Memory B cell (primary cell): ENCODE data around the gene PDE6D.
A peak's percentile ranks its signal among the peaks of the same experiment; 100 is the strongest.
"Not testable (repeated sequence)": the region's sequence is repeated elsewhere in the genome, so short reads cannot be mapped to it uniquely, and the experiment has no call there.

Experiments
- ATAC-seq: fragments of 150-1000 bp; cut with Tn5 transposase; 2 replicates; pipeline ENCODE4 v1.10.0; 2021; ENCODE audit warnings: low read depth, mild to moderate bottlenecking, moderate library complexity
- DNase-seq, 2 donors: peaks; one replicate each; pipeline ENCODE4 v3.0.0; 2022; ENCODE audit warnings: low spot score in 2 of 2
- H3K27ac Mint-ChIP-seq: one replicate; pipeline ENCODE4 v1.8.0; 2022; ENCODE audit warnings: mild to moderate bottlenecking, moderate library complexity, mixed read lengths
- H3K27me3 Mint-ChIP-seq: one replicate; pipeline ENCODE4 v1.8.0; 2022; ENCODE audit warnings: mixed read lengths
- H3K36me3 Mint-ChIP-seq: one replicate; pipeline ENCODE4 v1.8.0; 2022; ENCODE audit warnings: mild to moderate bottlenecking, mixed read lengths
- H3K4me1 Mint-ChIP-seq: one replicate; pipeline ENCODE4 v1.8.0; 2022; ENCODE audit warnings: mixed read lengths
- H3K4me3 Mint-ChIP-seq: one replicate; pipeline ENCODE4 v1.8.0; 2022; ENCODE audit warnings: mild to moderate bottlenecking, moderate library complexity, mixed read lengths
- H3K9me3 Mint-ChIP-seq: one replicate; pipeline ENCODE4 v1.8.0; 2022; ENCODE audit warnings: mixed read lengths

PDE6D gene

GRCh38 chr2:231749016-231749415 lies 32.1 kb downstream of the PDE6D start:
- H3K27me3 Mint-ChIP-seq, DNase-seq, ATAC-seq, H3K9me3 Mint-ChIP-seq, H3K4me1 Mint-ChIP-seq, H3K36me3 Mint-ChIP-seq, H3K4me3 Mint-ChIP-seq, H3K27ac Mint-ChIP-seq: not testable (repeated sequence)

GRCh38 chr2:231748153-231748896 lies 32.8 kb downstream of the PDE6D start:
- ATAC-seq, H3K4me3 Mint-ChIP-seq, H3K27me3 Mint-ChIP-seq, DNase-seq, H3K9me3 Mint-ChIP-seq, H3K36me3 Mint-ChIP-seq, H3K4me1 Mint-ChIP-seq, H3K27ac Mint-ChIP-seq: not testable (repeated sequence)

- H3K27me3 Mint-ChIP-seq = no peaks in the 10 kb centered on the region
Observed at GRCh38 chr2:231745303-231746038, 35.6 kb downstream of the PDE6D start.

GRCh38 chr2:231743376-231744116 lies 37.5 kb downstream of the PDE6D start:
- no peak overlapping the region for H3K4me3 Mint-ChIP-seq

More at GRCh38 chr2:231745303-231746038, 35.6 kb downstream of the PDE6D start:
- H3K27ac Mint-ChIP-seq = no peak overlapping the region
- H3K9me3 Mint-ChIP-seq = no peaks in the 10 kb centered on the region
- no peak overlapping the region for H3K4me3 Mint-ChIP-seq
- ATAC-seq = no peak
- DNase-seq = no peak
- peaks cover 2% of the 10 kb centered on the region for H3K4me1 Mint-ChIP-seq
- H3K36me3 Mint-ChIP-seq = peaks cover 3% of the 10 kb centered on the region

GRCh38 chr2:231737761-231738160 lies 43.3 kb downstream of the PDE6D start:
- H3K27me3 Mint-ChIP-seq = no peaks in the 10 kb centered on the region
- H3K4me1 Mint-ChIP-seq = no peaks in the 10 kb centered on the region
- no peaks in the 10 kb centered on the region for H3K9me3 Mint-ChIP-seq
- no peak overlapping the region for H3K4me3 Mint-ChIP-seq
- H3K27ac Mint-ChIP-seq = no peak overlapping the region
- ATAC-seq = no peak
- DNase-seq = no peak
- peaks cover 18% of the 10 kb centered on the region for H3K36me3 Mint-ChIP-seq

More at GRCh38 chr2:231743376-231744116, 37.5 kb downstream of the PDE6D start:
- H3K36me3 Mint-ChIP-seq = peaks cover 10% of the 10 kb centered on the region
- H3K4me1 Mint-ChIP-seq = peaks cover 2% of the 10 kb centered on the region
- no peaks in the 10 kb centered on the region for H3K27me3 Mint-ChIP-seq
- no peaks in the 10 kb centered on the region for H3K9me3 Mint-ChIP-seq
- DNase-seq = no peak
- ATAC-seq = no peak
- no peak overlapping the region for H3K27ac Mint-ChIP-seq

- no peak for ATAC-seq
- Mint-ChIP-seq H3K4me3 (no peak overlapping the region), H3K9me3 (no peaks in the 10 kb centered on the region), H3K27ac (no peak overlapping the region), H3K4me1 (no peaks in the 10 kb centered on the region), H3K27me3 (no peaks in the 10 kb centered on the region), H3K36me3 (peaks cover 20% of the 10 kb centered on the region)
- DNase-seq = no peak
Observed at GRCh38 chr2:231732604-231733003, 48.5 kb downstream of the PDE6D start.

- ATAC-seq = no peak
- Mint-ChIP-seq H3K9me3 (no peaks in the 10 kb centered on the region), H3K4me3 (no peak overlapping the region)
Observed at GRCh38 chr2:231727621-231728020, 53.5 kb downstream of the PDE6D start.

GRCh38 chr2:231726276-231726675 lies 54.8 kb downstream of the PDE6D start:
- Mint-ChIP-seq H3K4me3 (no peak overlapping the region), H3K4me1 (peaks cover under 1% of the 10 kb centered on the region), H3K36me3 (peaks cover 3% of the 10 kb centered on the region), H3K27ac (no peak overlapping the region), H3K27me3 (no peaks in the 10 kb centered on the region), H3K9me3 (no peaks in the 10 kb centered on the region)
- DNase-seq = no peak
- ATAC-seq = no peak

More at GRCh38 chr2:231727621-231728020, 53.5 kb downstream of the PDE6D start:
- no peak for DNase-seq
- H3K36me3 Mint-ChIP-seq = peaks cover 10% of the 10 kb centered on the region
- no peaks in the 10 kb centered on the region for H3K4me1 Mint-ChIP-seq
- no peak overlapping the region for H3K27ac Mint-ChIP-seq
- H3K27me3 Mint-ChIP-seq = no peaks in the 10 kb centered on the region

GRCh38 chr2:231725476-231725875 lies 55.6 kb downstream of the PDE6D start:
- no peaks in the 10 kb centered on the region for H3K9me3 Mint-ChIP-seq
- H3K4me3 Mint-ChIP-seq = no peak overlapping the region
- H3K27ac Mint-ChIP-seq = no peak overlapping the region
- no peaks in the 10 kb centered on the region for H3K27me3 Mint-ChIP-seq
- DNase-seq (no peak), ATAC-seq (no peak)
- H3K4me1 Mint-ChIP-seq = peaks cover 8% of the 10 kb centered on the region
- peaks cover 3% of the 10 kb centered on the region for H3K36me3 Mint-ChIP-seq

- Mint-ChIP-seq H3K4me1 (peaks cover 8% of the 10 kb centered on the region), H3K27me3 (no peaks in the 10 kb centered on the region), H3K36me3 (no peaks in the 10 kb centered on the region), H3K4me3 (no peak overlapping the region), H3K9me3 (no peaks in the 10 kb centered on the region), H3K27ac (no peak overlapping the region)
- DNase-seq (no peak), ATAC-seq (no peak)
Observed at GRCh38 chr2:231722721-231723307, 58.3 kb downstream of the PDE6D start.

- Mint-ChIP-seq H3K27me3 (no peaks in the 10 kb centered on the region), H3K4me1 (peaks cover 13% of the 10 kb centered on the region), H3K4me3 (no peak overlapping the region), H3K9me3 (no peaks in the 10 kb centered on the region), H3K27ac (no peak overlapping the region), H3K36me3 (no peaks in the 10 kb centered on the region)
- ATAC-seq (peak; percentile 79), DNase-seq (no peak)
Observed at GRCh38 chr2:231720987-231721966, 59.8 kb downstream of the PDE6D start.

GRCh38 chr2:231720292-231720986 lies 60.6 kb downstream of the PDE6D start:
- Mint-ChIP-seq H3K9me3 (no peaks in the 10 kb centered on the region), H3K27ac (no peak overlapping the region), H3K36me3 (no peaks in the 10 kb centered on the region), H3K4me3 (no peak overlapping the region), H3K27me3 (no peaks in the 10 kb centered on the region), H3K4me1 (peaks cover 18% of the 10 kb centered on the region)
- DNase-seq = no peak
- no peak for ATAC-seq
